Stomach (tissue), 4 donors: ENCODE measurements around the gene MRE11.

ENCODE experiments used
- CTCF ChIP-seq, 7 experiments: fragments of 450-650 bp in 4 of 7; fragments of 200-600 bp in 3 of 7; sonication (generic) in 3 of 7; IDR thresholded peaks; one replicate each; pipeline ENCODE4 v1.5.1; 2016 to 2019; ENCODE audit warnings: antibody characterized with exemption in 7 of 7, control low read depth in 2 of 7, mild to moderate bottlenecking in 1 of 7
- POLR2A ChIP-seq, 4 donors: fragments of 450-650 bp; IDR thresholded peaks; one replicate each; pipeline ENCODE4 v1.6.1; 2016; ENCODE audit warnings: antibody characterized with exemption in 4 of 4, control low read depth in 2 of 4, mild to moderate bottlenecking in 1 of 4, moderate library complexity in 1 of 4
- POLR2AphosphoS5 ChIP-seq, 3 donors: sonication (generic); formaldehyde crosslinking; IDR thresholded peaks; one replicate each; pipeline ENCODE4 v1.6.1; 2016; ENCODE audit warnings: antibody characterized with exemption in 3 of 3

DNA sequence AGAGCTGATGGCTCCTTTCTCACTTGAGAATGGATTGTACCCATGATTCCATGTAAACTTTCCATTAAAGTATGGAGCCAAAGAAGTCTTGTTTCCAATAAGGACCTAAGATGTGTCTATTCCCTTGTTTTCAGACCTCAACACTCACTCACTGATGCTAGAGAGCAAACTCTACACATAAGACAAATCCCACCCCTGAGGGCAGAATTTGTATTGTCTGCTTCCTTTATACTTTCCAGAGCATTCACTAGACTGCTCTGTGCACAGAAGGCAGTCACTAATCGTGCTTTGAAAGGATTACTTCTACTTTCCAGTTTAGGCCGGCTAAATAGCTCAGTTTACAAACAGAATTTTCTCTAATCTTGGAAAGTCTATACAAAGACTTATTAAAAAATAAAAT is 6.5 kb upstream of the MRE11 start:
- TF ChIP-seq CTCF (IDR thresholded peaks at IDR 0.05) (no peak), POLR2AphosphoS5 (IDR thresholded peaks at IDR 0.05) (no peak), POLR2A (IDR thresholded peaks at IDR 0.05) (no peak)
